Neural cell (in vitro differentiated cells): Measurements from ENCODE around the gene SMPD3. TPM values are rescaled to one million over a fixed set of nuclear protein-coding genes. Genes with fewer than 3 reads are reported as not detected.

Experiments used
- H2AFZ ChIP-seq: fragments of 200-600, 300-800 bp; sonication (generic), shearing (Covaris generic); 2 replicates; pipeline ENCODE4 v1.6.0; 2014; ENCODE audit warnings: low read depth, mild to moderate bottlenecking, antibody characterized with exemption, low read length, moderate library complexity
- H3F3A ChIP-seq: fragments of 200-600 bp; shearing (Covaris generic); 2 replicates; pipeline ENCODE4 v1.6.1; 2016; ENCODE audit warnings: mild to moderate bottlenecking, moderate library complexity, mixed read lengths, antibody characterized with exemption, low read length; ENCODE audit not compliant: insufficient read depth, poor library complexity, severe bottlenecking
- H3K27ac ChIP-seq: fragments of 200-600, 300-800 bp; sonication (generic), shearing (Covaris generic); 2 replicates; pipeline ENCODE4 v1.5.1; 2014; ENCODE audit warnings: mild to moderate bottlenecking, low read length, moderate library complexity
- H3K27me3 ChIP-seq: fragments of 300-800, 200-600 bp; sonication (generic), shearing (Covaris generic); 2 replicates; pipeline ENCODE4 v1.6.0; 2014; ENCODE audit warnings: mild to moderate bottlenecking, low read depth, low read length, moderate library complexity; ENCODE audit not compliant: insufficient read depth
- H3K36me3 ChIP-seq: fragments of 300-800, 200-600 bp; sonication (generic), shearing (Covaris generic); 2 replicates; pipeline ENCODE4 v1.5.1; 2014; ENCODE audit warnings: mild to moderate bottlenecking, antibody characterized with exemption, low read length, moderate library complexity; ENCODE audit not compliant: insufficient read depth
- H3K4me2 ChIP-seq: fragments of 300-800, 200-600 bp; sonication (generic), shearing (Covaris generic); 2 replicates; pipeline ENCODE4 v1.6.0; 2014; ENCODE audit warnings: mild to moderate bottlenecking, low read length
- H3K4me3 ChIP-seq: fragments of 300-800, 200-600 bp; sonication (generic), shearing (Covaris generic); 2 replicates; pipeline ENCODE4 v1.5.1; 2014; ENCODE audit warnings: mild to moderate bottlenecking, low read length, moderate library complexity
- H3K79me2 ChIP-seq: fragments of 200-600 bp; shearing (Covaris generic); replicated peaks from 2 replicates; pipeline ENCODE4 v1.6.0; 2014; ENCODE audit warnings: mild to moderate bottlenecking, low read length, moderate library complexity; ENCODE audit not compliant: insufficient read depth
- H3K9ac ChIP-seq: fragments of 300-800, 200-600 bp; sonication (generic), shearing (Covaris generic); 2 replicates; pipeline ENCODE4 v1.6.1; 2016; ENCODE audit warnings: mild to moderate bottlenecking, low read length, mixed read lengths
- H3K9me2 ChIP-seq: fragments of 200-600 bp; shearing (Covaris generic); 2 replicates; pipeline ENCODE4 v1.6.1; 2016; ENCODE audit warnings: mild to moderate bottlenecking, low read length, mixed read lengths; ENCODE audit not compliant: insufficient read depth
- H3K9me3 ChIP-seq: fragments of 200-600, 300-800 bp; sonication (generic), shearing (Covaris generic); 2 replicates; pipeline ENCODE4 v1.6.1; 2016; ENCODE audit warnings: mild to moderate bottlenecking, mixed run types, low read length, moderate library complexity, mixed read lengths
- H4K20me1 ChIP-seq: fragments of 200-600 bp; shearing (Covaris generic); 2 replicates; pipeline ENCODE4 v1.6.1; 2016; ENCODE audit warnings: mild to moderate bottlenecking, mixed run types; ENCODE audit not compliant: insufficient read depth
- EP300 ChIP-seq: fragments of 450-650 bp; conservative IDR thresholded peaks from 2 replicates; pipeline ENCODE4 v1.6.1; 2014; ENCODE audit warnings: antibody characterized with exemption, mild to moderate bottlenecking, moderate library complexity; ENCODE audit not compliant: poor library complexity, severe bottlenecking
- EZH2 ChIP-seq: fragments of 200-600, 300-800 bp; shearing (Covaris generic), sonication (generic); IDR thresholded peaks from 2 replicates; pipeline ENCODE4 v1.6.1; 2014; ENCODE audit warnings: antibody characterized with exemption, low read length, borderline replicate concordance, mild to moderate bottlenecking; ENCODE audit not compliant: insufficient read depth, poor library complexity, severe bottlenecking
- MXI1 ChIP-seq: fragments of 450-650 bp; conservative IDR thresholded peaks from 2 replicates; pipeline ENCODE4 v1.6.1; 2014; ENCODE audit warnings: antibody characterized with exemption, mild to moderate bottlenecking; ENCODE audit not compliant: poor library complexity, severe bottlenecking
- POLR2AphosphoS5 ChIP-seq: IDR thresholded peaks from 2 replicates; pipeline ENCODE4 v1.6.1; 2012
- RAD21 ChIP-seq: fragments of 450-650 bp; conservative IDR thresholded peaks from 2 replicates; pipeline ENCODE4 v1.6.1; 2014; ENCODE audit warnings: antibody characterized with exemption, mild to moderate bottlenecking, moderate library complexity
- REST ChIP-seq: IDR thresholded peaks from 2 replicates; pipeline ENCODE4 v1.6.1; 2012; ENCODE audit warnings: borderline replicate concordance
- SMC3 ChIP-seq: fragments of 450-650 bp; conservative IDR thresholded peaks from 2 replicates; pipeline ENCODE4 v1.6.1; 2014; ENCODE audit warnings: antibody characterized with exemption, mild to moderate bottlenecking, moderate library complexity; ENCODE audit not compliant: poor library complexity
- TAF1 ChIP-seq: IDR thresholded peaks from 2 replicates; pipeline ENCODE4 v1.6.1; 2012; ENCODE audit warnings: low read depth
- polyA plus RNA-seq: library from polyadenylated mRNA; depleted of rRNA; stranded (reverse); fragments of >200 nt; gene quantifications from 2 replicates; pipeline ENCODE4 v1.2.3, GENCODE V29; 2014
- TF ChIP-seq, protein P1 (sequence below): fragments of 450-650 bp; IDR thresholded peaks from 2 replicates; pipeline ENCODE4 v1.5.1; 2014; ENCODE audit warnings: antibody characterized with exemption, mild to moderate bottlenecking, moderate library complexity; ENCODE audit not compliant: poor library complexity, severe bottlenecking

SMPD3 gene
- polyA plus RNA-seq, 1 donor from 2014 or later: 42.7 TPM

DNA sequence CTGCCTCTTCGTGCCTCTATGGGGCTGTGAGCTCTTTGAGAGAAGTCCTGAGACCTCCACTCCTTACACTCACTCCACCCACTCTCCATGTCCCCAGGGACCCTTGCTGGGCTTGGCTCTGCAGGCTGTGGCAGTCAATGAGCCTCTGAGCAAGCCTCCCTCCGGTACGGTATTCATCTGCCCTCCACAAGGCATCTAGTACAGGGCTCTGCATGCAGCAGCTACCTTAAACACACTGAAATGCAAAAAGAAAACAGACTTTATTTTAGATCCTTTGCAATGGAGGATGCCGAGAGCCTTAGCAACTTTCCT lies 38.9 kb upstream of the SMPD3 start:
- no peaks in the 10 kb centered on the region for H4K20me1 ChIP-seq
- H3K27me3 ChIP-seq: no peaks in the 10 kb centered on the region
- no peaks in the 10 kb centered on the region for H3K9me2 ChIP-seq
- H2AFZ ChIP-seq: no peak overlapping the region
- TF ChIP-seq TAF1 (no peak), POLR2AphosphoS5 (no peak), REST (no peak), EP300 (no peak), RAD21 (no peak), SMC3 (no peak), MXI1 (no peak), EZH2 (no peak)
- TF ChIP-seq, protein P1, sequence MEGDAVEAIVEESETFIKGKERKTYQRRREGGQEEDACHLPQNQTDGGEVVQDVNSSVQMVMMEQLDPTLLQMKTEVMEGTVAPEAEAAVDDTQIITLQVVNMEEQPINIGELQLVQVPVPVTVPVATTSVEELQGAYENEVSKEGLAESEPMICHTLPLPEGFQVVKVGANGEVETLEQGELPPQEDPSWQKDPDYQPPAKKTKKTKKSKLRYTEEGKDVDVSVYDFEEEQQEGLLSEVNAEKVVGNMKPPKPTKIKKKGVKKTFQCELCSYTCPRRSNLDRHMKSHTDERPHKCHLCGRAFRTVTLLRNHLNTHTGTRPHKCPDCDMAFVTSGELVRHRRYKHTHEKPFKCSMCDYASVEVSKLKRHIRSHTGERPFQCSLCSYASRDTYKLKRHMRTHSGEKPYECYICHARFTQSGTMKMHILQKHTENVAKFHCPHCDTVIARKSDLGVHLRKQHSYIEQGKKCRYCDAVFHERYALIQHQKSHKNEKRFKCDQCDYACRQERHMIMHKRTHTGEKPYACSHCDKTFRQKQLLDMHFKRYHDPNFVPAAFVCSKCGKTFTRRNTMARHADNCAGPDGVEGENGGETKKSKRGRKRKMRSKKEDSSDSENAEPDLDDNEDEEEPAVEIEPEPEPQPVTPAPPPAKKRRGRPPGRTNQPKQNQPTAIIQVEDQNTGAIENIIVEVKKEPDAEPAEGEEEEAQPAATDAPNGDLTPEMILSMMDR: no peak
- H3F3A ChIP-seq: no peaks in the 10 kb centered on the region
- H3K79me2 ChIP-seq: no peaks in the 10 kb centered on the region
- no peaks in the 10 kb centered on the region for H3K36me3 ChIP-seq
- H3K4me3 ChIP-seq: no peak overlapping the region
- H3K27ac ChIP-seq: no peak overlapping the region
- no peak overlapping the region for H3K4me2 ChIP-seq
- H3K9me3 ChIP-seq: no peaks in the 10 kb centered on the region
- H3K9ac ChIP-seq: no peak overlapping the region

DNA sequence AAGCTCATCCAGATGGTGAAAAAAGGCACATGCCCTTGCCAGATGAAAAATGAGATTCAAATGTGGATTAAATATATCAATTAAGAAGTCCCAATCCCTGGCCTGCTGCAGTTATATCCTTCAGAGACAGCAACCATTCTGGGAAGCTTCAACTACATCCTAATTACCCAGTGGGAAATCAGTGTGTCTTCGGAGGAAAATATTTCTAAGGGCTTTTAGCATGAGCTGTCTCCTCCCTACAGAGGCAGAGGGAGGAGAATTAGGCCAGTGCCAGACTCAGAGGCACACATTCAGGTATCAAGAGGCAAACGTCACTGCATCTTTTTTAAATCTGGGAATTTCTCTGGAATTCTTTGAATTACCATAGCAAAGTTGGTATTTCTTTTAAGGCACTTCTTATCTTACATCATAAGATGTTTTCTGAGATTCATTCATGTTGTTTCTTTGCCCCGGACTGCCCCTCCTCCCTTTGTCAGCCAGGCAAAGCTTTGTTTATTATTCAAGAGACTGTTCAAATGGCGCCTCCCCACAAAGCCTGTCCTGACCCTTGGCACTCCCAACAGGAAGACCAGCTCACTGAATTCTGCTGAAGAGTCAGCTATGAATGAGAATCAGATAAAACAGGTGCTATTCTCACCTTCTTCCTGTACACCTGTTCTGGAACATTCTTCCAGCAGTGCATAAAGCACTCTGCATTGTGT lies 38.3 kb upstream of the SMPD3 start:
- Histone ChIP-seq H3K79me2 (no peaks in the 10 kb centered on the region), H3F3A (no peaks in the 10 kb centered on the region), H3K9ac (no peak overlapping the region), H3K36me3 (no peaks in the 10 kb centered on the region), H3K27me3 (no peaks in the 10 kb centered on the region), H3K9me3 (no peaks in the 10 kb centered on the region), H3K27ac (no peak overlapping the region), H3K4me2 (no peak overlapping the region), H3K9me2 (no peaks in the 10 kb centered on the region), H3K4me3 (no peak overlapping the region), H2AFZ (no peak overlapping the region), H4K20me1 (no peaks in the 10 kb centered on the region)
- TF ChIP-seq REST (peak; percentile 67), SMC3 (no peak), EZH2 (no peak)
